GM12875 (cell line): ENCODE data around the gene JPT2.

Source experiments
- H3K4me3 ChIP-seq: one replicate; pipeline ENCODE4 v1.5.1; 2011; ENCODE audit warnings: low read depth, low read length, control low read depth
- CTCF ChIP-seq: IDR thresholded peaks from 2 replicates; pipeline ENCODE4 v1.5.1; 2011; ENCODE audit warnings: low read depth, mild to moderate bottlenecking, control low read depth, inconsistent platforms, low read length, moderate library complexity, borderline replicate concordance; ENCODE audit not compliant: insufficient read depth

Gene JPT2

DNA sequence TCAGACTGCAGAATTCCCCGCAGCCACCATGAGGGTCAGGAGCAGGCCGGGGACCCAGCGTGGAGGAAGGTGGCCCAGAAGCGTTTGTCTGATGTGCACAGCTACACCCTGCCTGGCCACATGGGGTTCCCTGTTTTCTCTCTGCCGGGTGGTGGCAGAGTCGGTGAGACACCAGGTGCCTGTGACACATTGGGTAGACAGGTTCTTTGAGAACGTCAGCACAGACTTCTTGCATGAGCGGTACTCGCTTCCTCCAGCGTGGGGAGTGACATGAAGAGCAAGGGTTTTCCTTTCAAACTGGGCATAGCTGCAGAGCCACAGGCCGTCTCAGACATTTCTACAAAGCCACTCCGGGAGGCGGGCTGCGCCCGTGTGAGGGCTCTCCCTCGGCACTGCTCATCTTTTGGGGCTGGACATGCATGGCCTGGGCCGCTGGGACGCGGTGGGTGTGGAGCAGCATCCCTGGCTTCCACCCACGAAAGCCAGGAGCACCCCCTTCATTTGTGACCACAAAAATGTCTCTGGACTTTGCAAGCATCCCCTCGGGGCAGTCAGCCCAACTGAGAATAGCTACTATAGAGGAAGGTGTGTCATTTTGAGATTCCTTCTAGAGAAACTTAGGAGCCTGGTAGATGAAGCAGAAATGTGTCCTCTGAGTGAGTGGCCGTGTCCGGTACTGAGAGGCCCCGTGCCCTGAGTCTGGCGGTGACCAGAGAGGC lies 67.3 kb downstream of the JPT2 start:
- TF ChIP-seq CTCF: no peak
- H3K4me3 ChIP-seq: no peak overlapping the region

DNA sequence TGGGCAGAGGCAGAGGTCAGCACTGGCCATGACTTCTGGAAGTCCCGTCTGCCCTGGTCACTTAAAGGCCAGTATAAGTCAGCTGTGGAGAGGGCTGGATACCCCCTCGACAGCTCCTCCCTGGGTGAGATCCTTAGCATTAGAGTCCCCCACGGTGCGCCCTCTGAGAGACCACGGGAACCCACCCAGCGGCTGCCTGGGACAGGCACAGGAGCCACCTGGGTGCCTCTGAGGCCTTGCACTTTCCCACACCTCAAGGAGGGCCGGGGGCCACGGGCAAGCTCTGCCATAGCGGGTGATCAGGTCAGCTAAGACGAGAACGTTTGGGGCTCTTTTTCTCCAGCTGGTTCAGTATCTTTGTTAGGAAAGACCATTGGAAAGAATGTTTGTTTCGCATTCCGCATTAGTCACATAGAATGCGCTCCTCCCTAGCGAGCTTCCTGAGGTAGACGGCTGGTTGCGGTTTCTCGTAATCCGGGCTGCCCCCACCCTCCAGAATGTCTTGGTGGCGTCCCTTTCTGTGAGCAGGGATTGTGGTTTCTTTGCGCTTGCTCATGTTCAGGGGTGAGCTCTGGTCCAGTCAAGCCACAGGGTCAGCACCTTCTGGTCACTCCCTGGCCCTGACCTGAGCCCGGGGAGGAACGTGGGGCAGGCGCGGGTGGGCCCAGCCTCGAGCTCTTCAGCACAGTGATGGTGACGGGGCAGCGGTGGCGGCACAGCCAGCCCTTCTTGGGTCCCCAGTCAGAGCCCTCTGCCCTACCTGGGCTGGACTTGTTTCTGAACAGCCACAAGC lies 68.0 kb downstream of the JPT2 start:
- H3K4me3 ChIP-seq: no peak overlapping the region
- no peak for TF ChIP-seq CTCF

DNA sequence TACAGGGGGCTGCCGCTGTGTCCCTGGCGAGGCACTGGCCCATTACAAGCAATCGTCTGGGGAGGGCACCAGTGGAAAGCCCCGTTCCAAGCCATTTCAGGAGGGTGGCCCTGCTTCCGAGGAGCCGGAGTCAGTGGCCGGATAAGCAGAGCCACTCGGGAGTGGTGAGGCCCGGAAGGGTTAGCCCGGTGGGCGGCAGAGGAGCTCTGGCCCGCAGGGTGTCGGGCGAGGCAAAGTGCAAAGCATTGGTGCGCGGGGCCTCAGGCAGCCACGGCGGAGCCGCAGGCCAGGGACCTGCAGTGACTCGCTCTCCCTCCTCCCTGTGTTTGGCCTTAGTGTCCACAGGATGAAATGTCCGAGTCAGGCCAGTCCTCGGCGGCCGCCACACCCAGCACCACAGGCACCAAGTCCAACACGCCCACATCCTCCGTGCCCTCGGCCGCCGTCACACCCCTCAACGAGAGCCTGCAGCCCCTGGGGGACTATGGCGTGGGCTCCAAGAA lies 68.7 kb downstream of the JPT2 start:
- TF ChIP-seq CTCF: no peak
- H3K4me3 ChIP-seq: no peak overlapping the region

DNA sequence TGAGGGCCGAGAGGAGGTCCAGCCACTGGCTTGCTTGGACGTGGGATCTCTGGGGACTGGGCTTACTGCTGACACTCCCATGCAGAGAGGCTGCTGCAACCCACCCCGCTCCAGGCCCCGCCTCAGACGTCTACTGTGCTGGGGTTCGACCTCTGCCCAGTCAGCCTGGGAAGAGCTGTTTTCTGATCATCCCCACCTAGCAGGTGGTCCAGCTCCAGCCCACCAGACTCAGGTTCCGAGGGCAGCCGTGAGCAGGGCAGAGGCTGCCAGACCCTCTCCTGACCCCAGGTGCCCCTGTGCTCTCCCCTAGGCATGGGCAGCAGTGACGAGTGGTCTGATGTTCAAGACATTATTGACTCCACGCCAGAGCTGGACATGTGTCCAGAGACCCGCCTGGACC lies 69.9 kb downstream of the JPT2 start:
- no peak for TF ChIP-seq CTCF
- no peak overlapping the region for H3K4me3 ChIP-seq

GRCh38 chr16:1749152-1750117 lies 71.4 kb downstream of the JPT2 start:
- no peak overlapping the region for H3K4me3 ChIP-seq
- TF ChIP-seq CTCF: no peak
